Measurements from ENCODE around the gene RASSF6. TPM values are rescaled to one million over a fixed set of nuclear protein-coding genes. Genes with fewer than 3 reads are reported as not detected.

The RASSF6 gene
- total RNA-seq, 1 donor: not detected

DNA sequence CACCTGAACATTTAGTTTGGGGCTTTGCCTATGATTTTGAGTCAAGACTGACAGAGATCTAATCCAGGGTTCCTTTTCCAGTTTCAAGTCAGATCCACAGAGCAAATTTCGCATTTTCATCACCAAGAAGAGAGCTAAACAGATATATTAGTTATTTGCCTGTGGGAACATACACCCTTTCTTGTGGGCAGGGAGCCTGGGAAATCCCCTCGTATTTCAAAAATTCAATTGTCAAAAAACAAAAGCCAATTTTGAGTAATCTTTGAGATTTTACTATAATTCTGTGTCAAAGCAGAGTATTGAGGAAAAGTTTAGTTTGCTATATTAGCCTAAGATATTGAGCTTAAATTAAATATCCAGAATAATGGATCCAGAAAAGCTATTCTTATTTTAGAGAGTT, 82.1 kb downstream of the RASSF6 start:
- Histone ChIP-seq H4K20me1 (ENCODE audit: insufficient read depth, low read length) (no peaks in the 10 kb centered on the region), H3K4me3 (ENCODE audit: insufficient read depth, low read length) (no peak overlapping the region), H3K27ac (ENCODE audit: low read depth, low read length) (no peak overlapping the region), H2AFZ (ENCODE audit: low read length) (no peak overlapping the region), H3K79me2 (ENCODE audit: insufficient read depth, low read length) (no peaks in the 10 kb centered on the region), H3K36me3 (ENCODE audit: insufficient read depth, low read length) (no peaks in the 10 kb centered on the region), H3K27me3 (ENCODE audit: insufficient read depth, low read length) (peaks cover 6% of the 10 kb centered on the region), H3K9me3 (ENCODE audit: low read depth, low read length) (no peaks in the 10 kb centered on the region), H3K4me1 (ENCODE audit: insufficient read depth, low read length) (no peaks in the 10 kb centered on the region), H3K4me2 (ENCODE audit: insufficient read depth, low read length) (no peak overlapping the region)
- DNase-seq (ENCODE audit: insufficient read length, low spot score, missing footprints): no peak
- TF ChIP-seq, protein P1, sequence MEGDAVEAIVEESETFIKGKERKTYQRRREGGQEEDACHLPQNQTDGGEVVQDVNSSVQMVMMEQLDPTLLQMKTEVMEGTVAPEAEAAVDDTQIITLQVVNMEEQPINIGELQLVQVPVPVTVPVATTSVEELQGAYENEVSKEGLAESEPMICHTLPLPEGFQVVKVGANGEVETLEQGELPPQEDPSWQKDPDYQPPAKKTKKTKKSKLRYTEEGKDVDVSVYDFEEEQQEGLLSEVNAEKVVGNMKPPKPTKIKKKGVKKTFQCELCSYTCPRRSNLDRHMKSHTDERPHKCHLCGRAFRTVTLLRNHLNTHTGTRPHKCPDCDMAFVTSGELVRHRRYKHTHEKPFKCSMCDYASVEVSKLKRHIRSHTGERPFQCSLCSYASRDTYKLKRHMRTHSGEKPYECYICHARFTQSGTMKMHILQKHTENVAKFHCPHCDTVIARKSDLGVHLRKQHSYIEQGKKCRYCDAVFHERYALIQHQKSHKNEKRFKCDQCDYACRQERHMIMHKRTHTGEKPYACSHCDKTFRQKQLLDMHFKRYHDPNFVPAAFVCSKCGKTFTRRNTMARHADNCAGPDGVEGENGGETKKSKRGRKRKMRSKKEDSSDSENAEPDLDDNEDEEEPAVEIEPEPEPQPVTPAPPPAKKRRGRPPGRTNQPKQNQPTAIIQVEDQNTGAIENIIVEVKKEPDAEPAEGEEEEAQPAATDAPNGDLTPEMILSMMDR (IDR thresholded peaks at IDR 0.05; ENCODE audit: extremely low read depth, low read depth, low read length): no peak

DNA sequence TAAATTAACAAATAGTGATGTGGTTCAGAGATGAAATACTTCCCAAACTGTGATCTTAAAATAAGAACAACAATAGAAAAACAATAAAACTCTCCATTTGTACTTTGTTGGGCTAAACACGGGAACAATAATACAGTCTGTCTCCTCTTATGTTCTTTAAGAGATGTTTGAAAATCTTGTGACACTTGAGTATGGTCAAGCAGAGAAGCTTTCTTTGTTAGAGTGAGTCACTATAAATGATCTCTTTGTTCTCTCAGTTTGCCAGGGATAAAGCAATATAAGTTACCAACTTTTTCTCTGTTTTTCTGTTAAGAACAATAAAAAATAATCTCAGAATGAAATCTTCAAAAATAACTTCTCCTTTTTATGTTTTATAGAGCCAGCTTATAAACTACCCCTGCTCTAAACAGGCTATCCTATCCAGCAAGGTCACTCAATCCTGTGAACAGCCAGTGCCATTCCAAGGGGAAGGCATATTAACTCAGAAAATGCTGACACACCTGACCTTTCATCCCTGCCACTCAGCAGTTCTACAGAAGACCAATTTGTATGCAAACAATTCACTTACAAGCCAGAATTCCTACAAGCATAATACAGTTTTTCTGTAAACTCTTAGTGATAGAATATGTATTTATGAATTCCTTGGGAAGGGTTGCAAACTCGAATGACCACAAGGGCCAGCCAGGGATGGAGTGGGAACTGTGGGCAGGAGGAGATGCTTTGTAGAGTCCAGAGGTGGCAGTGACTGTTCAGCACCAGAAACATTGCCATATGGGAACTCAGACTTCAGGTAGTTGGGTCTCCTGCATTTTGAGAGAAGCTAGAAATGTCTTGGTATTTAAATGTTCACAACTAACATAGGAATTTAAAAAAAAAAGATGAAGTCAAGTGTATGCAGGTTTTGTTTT, 86.5 kb downstream of the RASSF6 start:
- H3K27ac ChIP-seq (ENCODE audit: low read depth, low read length): no peak overlapping the region
- no peaks in the 10 kb centered on the region for H3K9me3 ChIP-seq (ENCODE audit: low read depth, low read length)
- no peaks in the 10 kb centered on the region for H3K4me1 ChIP-seq (ENCODE audit: insufficient read depth, low read length)
- no peak overlapping the region for H3K4me3 ChIP-seq (ENCODE audit: insufficient read depth, low read length)
- no peak for DNase-seq (ENCODE audit: insufficient read length, low spot score, missing footprints)
- H3K4me2 ChIP-seq (ENCODE audit: insufficient read depth, low read length): no peak overlapping the region
- H3K79me2 ChIP-seq (ENCODE audit: insufficient read depth, low read length): no peaks in the 10 kb centered on the region
- peaks cover under 1% of the 10 kb centered on the region for H3K27me3 ChIP-seq (ENCODE audit: insufficient read depth, low read length)
- TF ChIP-seq, protein P1 (IDR thresholded peaks at IDR 0.05; ENCODE audit: extremely low read depth, low read depth, low read length): no peak
- no peaks in the 10 kb centered on the region for H3K36me3 ChIP-seq (ENCODE audit: insufficient read depth, low read length)
- no peaks in the 10 kb centered on the region for H4K20me1 ChIP-seq (ENCODE audit: insufficient read depth, low read length)
- H2AFZ ChIP-seq (ENCODE audit: low read length): no peak overlapping the region

DNA sequence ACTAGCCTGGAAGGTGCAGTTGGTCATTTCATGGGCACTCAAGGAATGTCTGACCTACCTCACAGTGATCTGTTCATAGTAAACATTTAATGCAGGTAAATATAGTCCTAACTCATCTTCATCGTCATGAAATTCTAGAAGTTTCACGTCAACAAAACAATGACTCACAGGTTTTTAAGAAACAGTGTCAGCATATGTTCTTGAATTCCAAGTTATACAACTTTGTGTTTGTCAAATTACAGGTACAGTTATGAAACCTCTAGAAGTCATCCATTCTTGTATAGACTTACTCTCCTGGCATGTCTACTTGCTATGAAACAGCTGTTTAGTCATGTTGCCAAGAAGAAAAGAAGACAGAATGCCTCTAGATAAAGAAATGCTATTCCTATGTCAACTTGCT, 92.1 kb downstream of the RASSF6 start:
- H3K4me2 ChIP-seq (ENCODE audit: insufficient read depth, low read length): no peak overlapping the region
- H3K36me3 ChIP-seq (ENCODE audit: insufficient read depth, low read length): no peaks in the 10 kb centered on the region
- no peaks in the 10 kb centered on the region for H3K79me2 ChIP-seq (ENCODE audit: insufficient read depth, low read length)
- no peaks in the 10 kb centered on the region for H3K4me1 ChIP-seq (ENCODE audit: insufficient read depth, low read length)
- no peak overlapping the region for H3K27ac ChIP-seq (ENCODE audit: low read depth, low read length)
- no peak overlapping the region for H3K4me3 ChIP-seq (ENCODE audit: insufficient read depth, low read length)
- no peak for DNase-seq (ENCODE audit: insufficient read length, low spot score, missing footprints)
- H3K27me3 ChIP-seq (ENCODE audit: insufficient read depth, low read length): peaks cover 3% of the 10 kb centered on the region
- no peaks in the 10 kb centered on the region for H4K20me1 ChIP-seq (ENCODE audit: insufficient read depth, low read length)
- H2AFZ ChIP-seq (ENCODE audit: low read length): no peak overlapping the region
- no peaks in the 10 kb centered on the region for H3K9me3 ChIP-seq (ENCODE audit: low read depth, low read length)
- TF ChIP-seq, protein P1 (IDR thresholded peaks at IDR 0.05; ENCODE audit: extremely low read depth, low read depth, low read length): no peak

DNA sequence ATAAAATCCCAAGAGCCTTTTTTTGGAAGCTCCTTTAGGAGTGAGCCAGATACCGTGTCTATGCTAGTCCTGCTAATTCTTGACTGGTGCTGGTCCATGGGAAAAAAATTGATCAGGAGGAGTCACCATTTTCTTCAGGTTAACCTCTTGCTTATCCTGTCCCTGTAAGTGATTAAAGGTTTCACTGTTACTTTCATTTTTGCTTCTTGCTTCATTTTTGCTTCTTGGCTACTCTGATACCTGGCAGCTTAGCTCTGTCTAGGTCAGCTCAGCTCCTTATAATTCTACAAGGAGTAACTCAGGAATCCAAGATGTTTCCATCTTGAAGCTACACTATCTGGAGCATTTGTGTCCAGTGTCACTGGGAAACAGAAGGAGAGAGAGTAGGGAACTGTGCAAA, 93.0 kb downstream of the RASSF6 start:
- TF ChIP-seq, protein P1 (IDR thresholded peaks at IDR 0.05; ENCODE audit: extremely low read depth, low read depth, low read length): no peak
- Histone ChIP-seq H3K9me3 (ENCODE audit: low read depth, low read length) (no peaks in the 10 kb centered on the region), H3K4me3 (ENCODE audit: insufficient read depth, low read length) (no peak overlapping the region), H3K27me3 (ENCODE audit: insufficient read depth, low read length) (peaks cover 3% of the 10 kb centered on the region), H3K79me2 (ENCODE audit: insufficient read depth, low read length) (no peaks in the 10 kb centered on the region), H3K4me2 (ENCODE audit: insufficient read depth, low read length) (no peak overlapping the region), H3K4me1 (ENCODE audit: insufficient read depth, low read length) (no peaks in the 10 kb centered on the region), H4K20me1 (ENCODE audit: insufficient read depth, low read length) (no peaks in the 10 kb centered on the region), H3K27ac (ENCODE audit: low read depth, low read length) (no peak overlapping the region), H2AFZ (ENCODE audit: low read length) (no peak overlapping the region), H3K36me3 (ENCODE audit: insufficient read depth, low read length) (no peaks in the 10 kb centered on the region)
- DNase-seq (ENCODE audit: insufficient read length, low spot score, missing footprints): no peak

Data from osteoblast (primary cell).